HG03280 (cell line): Measurements from ENCODE around the gene PRR5L.
A peak's percentile ranks its signal among the peaks of the same experiment; 100 is the strongest.

ENCODE experiments used
- ATAC-seq: cut with Tn5 transposase; IDR thresholded peaks from one replicate; pipeline ENCODE4 v1.9.1; 2021; ENCODE audit warnings: mild to moderate bottlenecking, moderate library complexity; ENCODE audit not compliant: unreplicated experiment

The PRR5L gene

DNA sequence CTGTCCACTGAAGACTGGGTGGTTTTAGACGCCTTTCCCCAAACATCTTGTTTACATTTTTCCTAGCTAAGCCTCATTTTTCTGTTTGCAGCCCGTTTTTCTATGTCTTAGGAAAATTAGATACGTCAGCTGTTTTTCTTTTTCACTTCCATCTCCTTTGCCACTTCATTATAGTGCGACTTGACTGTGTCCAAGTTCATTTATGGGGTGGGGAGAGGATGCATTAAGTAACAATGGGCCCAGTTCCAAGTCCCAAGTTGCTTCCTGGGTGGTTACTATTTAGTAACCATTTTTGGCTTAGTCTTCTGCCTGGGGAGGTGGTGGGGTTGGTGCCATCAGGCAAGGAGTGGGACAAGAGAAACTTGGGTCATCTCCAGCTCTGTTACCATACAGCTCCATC lies 131.0 kb downstream of the PRR5L start:
- no peak for ATAC-seq

GRCh38 chr11:36427876-36428275 lies 131.8 kb downstream of the PRR5L start:
- no peak for ATAC-seq

- ATAC-seq = peak; percentile 58
Measured at GRCh38 chr11:36431429-36432092, 135.5 kb downstream of the PRR5L start.

GRCh38 chr11:36432093-36432469 lies 136.0 kb downstream of the PRR5L start:
- ATAC-seq = peak; percentile 14

DNA sequence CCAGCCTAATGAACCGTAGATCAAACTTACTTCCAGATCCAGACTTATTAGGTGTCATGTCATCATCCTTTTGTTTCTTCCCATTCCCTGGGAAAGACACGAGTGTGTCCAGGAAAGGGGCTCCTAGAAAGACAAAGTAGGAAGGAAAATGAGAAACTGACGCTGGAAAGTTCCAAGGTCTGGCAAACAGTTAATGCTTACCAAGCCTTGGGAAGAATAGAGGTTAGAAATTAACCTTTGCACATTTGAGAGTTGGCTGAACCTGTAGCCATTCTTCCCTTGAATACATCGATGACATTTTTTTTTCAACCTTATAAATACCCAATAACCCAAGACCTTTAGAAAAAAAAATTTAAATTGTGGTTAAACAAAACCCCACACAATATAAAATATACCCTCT lies 136.7 kb downstream of the PRR5L start:
- ATAC-seq = no peak

GRCh38 chr11:36436064-36436463 lies 140.0 kb downstream of the PRR5L start:
- no peak for ATAC-seq

DNA sequence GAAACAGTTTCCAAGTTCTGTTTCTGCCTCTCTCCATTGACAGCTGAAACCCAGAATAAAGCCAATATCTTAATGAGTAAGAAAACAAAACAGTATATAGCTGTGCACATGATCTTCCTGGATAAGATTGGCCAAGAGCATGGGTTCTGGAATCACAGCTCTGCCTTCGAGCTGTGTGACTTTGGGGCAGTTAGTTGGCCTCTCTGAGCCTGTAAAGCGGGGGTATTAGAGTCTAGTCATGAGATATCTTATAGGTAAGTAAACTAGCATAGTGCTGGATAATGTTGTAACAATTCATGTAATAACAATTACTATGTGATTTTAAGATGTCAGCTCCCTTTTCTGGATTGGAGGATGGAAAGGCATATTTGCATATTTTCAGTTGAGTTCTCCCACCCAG lies 140.5 kb downstream of the PRR5L start:
- ATAC-seq = no peak

GRCh38 chr11:36437413-36437812 lies 141.3 kb downstream of the PRR5L start:
- ATAC-seq = no peak

DNA sequence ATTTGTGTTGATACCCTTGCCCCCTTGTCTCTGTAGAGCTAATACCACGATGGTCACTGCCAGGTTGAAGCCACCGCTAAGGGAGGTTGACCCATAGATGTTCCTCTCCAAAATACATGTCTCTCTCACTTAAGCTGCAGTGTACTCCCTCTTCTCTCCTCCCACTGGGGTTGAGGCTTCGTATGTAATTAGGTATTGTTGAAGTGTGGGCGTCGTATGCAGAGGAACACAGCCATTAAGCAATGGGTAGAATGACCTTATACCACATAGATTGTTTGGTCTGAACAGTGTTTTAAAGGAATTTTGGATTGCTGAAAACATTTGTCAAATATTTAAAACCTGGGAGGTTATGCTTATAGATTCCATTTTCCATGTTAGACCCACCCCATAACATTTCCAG lies 142.0 kb downstream of the PRR5L start:
- no peak for ATAC-seq

DNA sequence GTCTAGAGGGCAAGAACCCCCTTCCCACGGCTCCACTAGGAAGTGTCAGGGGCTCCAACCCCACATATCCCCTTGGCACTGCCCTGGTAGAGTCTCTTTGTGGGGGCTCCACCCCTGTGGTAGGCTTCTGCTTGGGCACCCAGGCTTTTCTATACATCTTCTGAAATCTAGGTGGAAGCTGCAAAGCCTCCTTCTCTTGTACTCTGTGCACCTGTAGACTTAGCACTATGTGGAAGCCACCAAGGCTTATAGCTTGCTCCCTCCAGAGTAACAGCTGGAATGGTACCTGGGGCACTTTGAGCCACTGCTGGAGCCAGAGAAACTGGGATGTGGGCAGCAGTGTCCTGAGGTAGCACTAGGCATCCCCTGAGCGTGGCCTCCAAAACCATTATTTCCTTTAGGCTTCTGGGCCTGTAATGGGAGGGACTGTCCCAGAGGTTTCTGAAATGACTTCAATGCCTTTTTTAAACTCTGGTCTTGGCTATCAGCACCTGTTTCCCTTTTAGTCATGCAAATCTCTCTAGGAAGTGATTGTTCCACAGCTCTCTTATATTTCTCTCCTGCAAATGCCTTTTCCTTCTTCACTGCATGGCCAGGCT lies 145.6 kb downstream of the PRR5L start:
- peak; percentile 83 for ATAC-seq

DNA sequence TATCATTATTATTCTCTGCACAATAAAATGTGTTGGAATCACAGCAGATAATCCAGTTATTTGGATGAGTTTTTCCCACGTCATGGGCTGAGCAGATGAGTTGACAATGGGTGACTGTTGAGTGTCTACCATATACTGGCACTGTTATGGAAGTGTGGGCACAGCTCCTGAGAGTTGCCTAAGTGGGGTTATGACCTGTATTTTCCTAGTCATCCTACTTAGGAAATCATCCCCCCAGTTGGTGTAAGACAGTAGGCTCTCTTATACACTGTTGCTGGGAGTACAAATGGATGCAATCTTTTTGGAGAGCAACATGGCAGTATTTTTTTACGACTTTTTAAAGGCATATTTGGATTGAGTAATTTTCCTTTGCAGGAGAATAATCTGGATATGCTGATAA lies 147.6 kb downstream of the PRR5L start:
- no peak for ATAC-seq

- no peak for ATAC-seq
Measured at GRCh38 chr11:36446135-36446534, 150.0 kb downstream of the PRR5L start.

GRCh38 chr11:36447514-36447913 lies 151.4 kb downstream of the PRR5L start:
- ATAC-seq = no peak

DNA sequence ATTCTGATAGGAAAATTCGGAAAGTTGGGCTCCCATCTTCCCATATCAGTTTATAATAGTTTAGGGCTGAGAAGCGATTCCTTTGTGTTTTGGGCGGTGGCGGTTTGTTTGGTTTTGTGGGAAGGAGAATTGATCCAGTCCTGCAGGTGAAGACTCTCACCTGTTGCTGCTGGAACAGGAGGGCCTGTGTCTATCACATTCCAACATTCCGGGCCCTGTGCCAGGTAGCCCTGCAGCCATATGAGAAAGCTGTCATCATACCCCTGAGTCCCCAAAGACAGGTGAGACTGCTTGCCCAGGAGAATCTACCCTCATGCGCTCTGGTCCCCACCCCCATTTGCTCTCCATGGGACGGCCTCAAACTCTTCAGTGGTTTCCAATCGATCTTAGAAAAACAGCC lies 151.9 kb downstream of the PRR5L start:
- ATAC-seq = no peak

- no peak for ATAC-seq
Measured at GRCh38 chr11:36449561-36450096, 153.5 kb downstream of the PRR5L start.

DNA sequence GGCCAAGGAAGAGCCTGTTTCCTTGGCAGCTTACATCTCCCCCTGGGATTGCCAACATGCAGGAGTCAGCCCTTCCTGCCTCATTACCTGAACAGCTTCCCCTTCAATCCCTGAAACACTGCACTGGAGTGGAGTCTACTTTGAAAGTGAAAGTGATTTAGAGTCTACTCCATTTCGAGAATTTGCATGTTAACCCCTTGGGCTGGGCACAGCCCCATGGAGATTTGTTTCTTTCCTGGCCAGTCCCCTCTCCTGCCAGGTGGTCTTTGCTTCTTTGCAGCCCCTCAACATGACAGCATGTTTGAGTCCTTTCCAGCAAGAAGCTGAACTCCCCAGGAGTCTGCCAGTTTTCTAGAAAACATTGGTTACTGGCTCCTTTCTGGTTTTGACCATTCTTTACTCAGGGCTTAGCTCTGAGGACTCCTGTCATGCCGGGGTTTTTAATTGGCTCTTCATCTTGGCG lies 154.1 kb downstream of the PRR5L start:
- ATAC-seq = no peak

DNA sequence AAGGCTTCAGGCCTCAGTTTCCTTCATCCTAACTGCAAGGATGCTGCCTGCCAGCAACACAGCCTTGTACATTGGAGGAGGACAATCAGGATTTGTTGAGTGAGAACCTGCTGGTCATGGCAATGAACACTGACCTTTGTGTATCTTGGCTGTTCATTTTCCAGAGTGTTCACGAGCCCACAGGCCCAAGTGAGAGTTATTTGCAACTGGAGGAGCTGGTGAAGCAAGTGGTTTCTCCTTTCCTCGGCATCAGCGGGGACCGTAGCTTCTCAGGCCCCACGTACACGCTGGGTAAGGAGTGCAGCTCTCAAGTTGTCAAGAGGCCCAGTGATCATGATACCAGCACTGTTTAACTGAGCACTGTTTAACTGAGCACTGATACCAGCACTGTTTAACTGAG lies 155.0 kb downstream of the PRR5L start:
- ATAC-seq = no peak

DNA sequence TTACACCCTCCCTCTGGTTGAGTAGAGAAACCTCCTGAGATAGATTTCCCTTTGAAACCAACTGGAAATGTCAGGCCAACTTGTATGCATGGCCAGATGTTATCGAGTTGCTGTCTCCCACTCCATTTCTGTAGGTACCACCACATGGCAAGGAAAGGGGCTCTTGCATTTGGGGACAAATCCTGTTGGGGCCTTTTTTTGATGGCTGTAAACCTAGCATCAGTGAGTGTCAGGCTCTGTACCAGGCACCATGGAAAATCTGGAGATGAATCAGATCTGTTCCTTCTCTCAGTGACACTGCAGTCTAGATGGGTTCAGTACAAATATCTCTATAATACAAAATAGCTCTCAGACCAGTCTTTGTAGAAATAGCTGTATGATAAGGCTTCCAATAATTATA lies 155.6 kb downstream of the PRR5L start:
- ATAC-seq = no peak

DNA sequence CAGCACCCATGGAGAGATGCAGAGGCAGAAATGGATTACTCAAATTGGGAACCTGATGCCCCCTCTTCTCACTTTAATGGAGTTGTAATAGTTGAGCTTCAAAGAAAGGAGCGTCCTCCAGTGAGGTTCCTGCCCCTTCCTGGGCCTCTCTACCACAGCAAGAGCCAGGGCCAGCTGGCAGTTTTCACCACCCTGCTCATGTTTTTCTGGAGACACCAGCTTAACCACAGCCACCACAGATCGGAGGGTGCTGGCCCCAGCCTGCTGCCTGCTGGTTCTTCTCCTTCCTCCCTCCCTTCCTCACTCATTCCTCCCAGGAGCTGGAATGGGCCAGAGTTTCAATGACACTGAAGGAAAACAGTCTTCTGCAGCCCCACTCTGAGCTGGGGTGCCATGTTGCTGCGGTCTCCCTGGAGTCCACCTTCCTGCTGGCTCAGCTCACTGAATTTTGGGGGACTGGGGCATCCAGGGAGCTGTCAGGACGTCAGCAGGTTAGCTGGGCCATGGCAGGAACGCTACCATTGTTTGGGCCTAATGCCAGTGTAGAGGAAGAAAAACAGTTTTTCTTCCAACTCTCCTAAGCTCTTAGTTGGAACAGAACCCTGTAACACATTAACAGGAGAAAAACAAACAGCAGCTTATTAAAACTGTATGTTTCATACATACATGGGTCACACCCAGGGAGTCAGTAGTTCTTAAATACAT lies 156.3 kb downstream of the PRR5L start:
- no peak for ATAC-seq

GRCh38 chr11:36452961-36453360 lies 156.9 kb downstream of the PRR5L start:
- ATAC-seq = no peak

- no peak for ATAC-seq
Measured at GRCh38 chr11:36453678-36454077, 157.6 kb downstream of the PRR5L start.

- ATAC-seq = no peak
Measured at GRCh38 chr11:36454551-36454940, 158.5 kb downstream of the PRR5L start.
